CD4-positive, alpha-beta T cell treated with Interleukin-1 beta for 1 hour (primary cell): ENCODE results near the gene SMR3B.

Experiments
- DNase-seq, 2 donors: peaks; one replicate each; pipeline ENCODE4 v3.0.0-alpha.2; 2020 to 2022

The SMR3B gene

DNA sequence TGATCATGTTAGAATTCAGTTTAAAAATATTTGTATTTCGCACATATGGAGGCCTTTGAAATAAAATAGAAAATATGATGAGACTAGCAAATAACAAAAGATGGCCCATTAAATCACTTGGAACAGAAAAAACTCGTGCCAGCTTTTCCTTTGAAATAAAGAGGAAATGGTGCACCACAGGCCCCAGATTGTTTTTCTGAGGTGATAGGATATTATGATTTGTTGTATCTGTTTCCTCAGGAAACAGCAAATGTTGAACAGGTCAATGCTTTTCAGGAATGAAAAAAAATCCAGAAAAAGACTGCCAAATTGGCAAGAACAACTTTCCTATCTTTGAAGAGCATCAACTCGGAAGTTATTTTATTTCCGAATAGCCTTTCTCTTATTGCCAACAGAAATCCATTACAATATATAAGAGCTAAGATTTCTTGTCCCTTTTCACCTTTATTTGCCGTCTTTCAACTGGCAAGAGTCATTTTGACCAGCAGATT is at the start of gene SMR3B:
SMR3B (plus strand) TSS at position 441 of the 491 bp plus-strand sequence. CDS start 1,380 bp downstream, outside the sequence.
- no peak for DNase-seq

DNA sequence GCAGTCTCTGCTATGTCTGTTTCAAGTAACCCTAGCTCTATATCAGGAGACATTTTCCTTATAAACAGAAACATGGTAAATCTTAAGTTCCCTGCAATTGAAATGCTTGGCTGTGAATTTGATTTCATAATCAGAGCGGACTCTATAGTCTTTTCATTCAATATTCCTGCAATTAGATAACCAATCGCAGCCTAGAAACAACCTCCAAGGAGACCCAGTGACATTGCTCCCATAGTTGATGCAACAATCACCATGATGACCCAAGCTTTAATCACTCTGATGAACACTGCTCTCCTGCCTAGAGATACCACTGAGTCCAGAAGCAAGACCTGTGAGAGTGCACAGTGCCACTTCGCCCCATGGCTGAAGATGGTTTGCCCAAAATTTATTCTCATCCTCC is 48.2 kb upstream of the SMR3B start, which contains the start of gene CABS1:
CABS1 (plus strand) TSS at position 301 of the 400 bp plus-strand sequence; CDS start at position 360, 59 bp downstream.
- DNase-seq, result no peak

DNA sequence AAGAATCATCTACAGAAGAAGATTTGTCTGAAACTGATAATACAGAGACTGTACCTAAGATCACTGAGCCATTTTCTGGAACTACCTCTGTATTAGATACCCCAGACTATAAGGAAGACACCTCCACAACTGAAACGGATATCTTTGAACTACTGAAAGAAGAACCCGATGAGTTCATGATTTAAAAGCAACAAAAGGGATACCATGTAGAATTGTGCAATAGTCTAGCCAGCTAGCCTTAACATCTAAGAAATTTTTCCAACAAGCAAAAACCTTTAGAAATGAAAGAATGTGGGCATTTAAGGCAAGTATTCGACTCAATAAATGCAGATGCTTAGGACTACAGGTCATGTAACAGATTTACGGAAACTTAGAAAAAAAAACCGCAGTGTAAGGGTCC is 46.9 kb upstream of the SMR3B start:
- no peak for DNase-seq

DNA sequence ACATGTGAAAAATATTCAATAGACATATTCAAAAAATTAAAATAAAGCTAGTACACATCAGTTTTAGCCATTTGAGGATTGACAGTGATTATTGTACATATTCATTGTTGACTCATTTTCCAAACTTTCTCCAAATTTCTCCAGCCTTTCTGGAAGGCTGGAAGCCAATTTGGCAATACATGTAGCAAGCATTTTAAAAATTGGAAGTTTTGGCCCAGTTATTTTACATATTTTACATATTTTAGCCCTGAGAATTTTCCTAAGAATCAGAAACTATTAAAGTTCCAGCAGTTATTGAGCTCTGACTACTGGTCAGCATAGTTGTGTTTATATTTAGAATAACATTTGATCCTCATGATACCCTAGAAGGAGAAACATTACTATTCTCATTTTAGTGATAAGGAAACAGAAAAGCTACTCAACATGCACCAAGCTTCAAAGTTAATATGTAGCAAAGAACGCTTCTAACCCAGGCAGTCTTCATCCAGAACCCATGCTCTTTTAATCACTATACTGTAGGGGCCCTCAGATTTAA is 45.0 kb upstream of the SMR3B start:
- no peak for DNase-seq

DNA sequence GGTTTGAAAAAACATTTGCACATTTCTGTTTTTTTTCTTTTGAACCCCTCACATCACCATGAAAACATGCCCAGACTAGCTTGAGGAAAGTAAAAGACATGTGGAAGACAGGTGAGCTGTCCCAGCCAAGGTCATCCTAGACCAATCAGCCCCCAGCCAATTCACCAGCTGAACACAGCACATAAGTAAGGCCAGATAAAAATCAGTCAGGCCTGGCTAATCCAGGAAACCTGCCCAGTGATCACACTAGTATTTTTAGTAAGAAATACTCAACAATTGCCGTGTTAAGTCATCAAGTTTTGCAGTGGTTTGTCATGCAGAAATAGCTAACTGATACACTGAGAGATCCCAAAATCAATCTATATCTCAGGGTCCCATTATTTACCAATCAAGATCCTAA is 26.7 kb upstream of the SMR3B start:
- DNase-seq, result no peak

DNA sequence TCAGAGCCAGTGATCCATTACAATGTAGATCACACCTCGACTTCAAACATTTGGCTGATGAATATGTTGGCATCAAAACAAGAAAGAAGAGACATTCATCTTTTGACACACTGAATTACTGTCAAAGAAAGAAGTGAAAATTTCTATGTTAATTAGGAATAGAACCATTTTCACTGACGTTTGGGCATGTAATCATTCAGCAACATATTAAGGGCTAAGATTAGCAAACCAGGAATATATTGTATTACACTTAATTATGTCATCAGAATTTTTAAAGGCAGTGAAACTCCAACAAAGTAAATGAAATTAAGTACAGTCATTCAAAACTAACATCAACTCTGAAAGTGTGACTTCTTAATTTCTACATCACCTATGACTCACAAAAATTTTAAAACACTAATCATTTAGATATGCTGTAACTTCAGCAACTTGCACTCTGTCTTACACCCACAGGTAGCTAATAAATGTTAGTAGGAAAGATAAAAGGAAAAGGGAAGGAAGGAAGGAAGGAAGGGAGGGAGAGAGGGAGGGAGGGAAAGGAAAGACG is 23.7 kb upstream of the SMR3B start:
- DNase-seq, result no peak

DNA sequence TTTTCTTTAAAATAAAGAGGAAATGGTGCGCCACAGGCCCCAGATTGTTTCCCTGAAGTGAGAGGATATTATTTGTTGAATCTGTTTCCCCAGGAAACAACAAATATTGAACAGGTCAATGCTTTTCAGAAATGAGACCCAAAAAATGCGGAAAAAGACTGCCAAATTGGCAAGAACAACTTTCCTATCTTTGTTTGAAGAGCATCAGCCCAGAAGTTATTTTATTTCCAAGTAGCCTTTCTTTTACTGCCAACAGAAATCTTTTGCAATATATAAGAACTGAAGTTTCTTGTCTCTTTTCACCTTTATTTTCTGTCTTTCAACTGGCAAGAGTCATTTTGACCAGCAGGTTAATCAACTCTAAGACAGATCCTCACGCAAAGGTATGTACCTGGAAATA is 22.5 kb upstream of the SMR3B start, which contains the start of gene SMR3A:
SMR3A (plus strand) TSS at position 301 of the 400 bp plus-strand sequence. CDS start 1,356 bp downstream, outside the sequence.
- no peak for DNase-seq

DNA sequence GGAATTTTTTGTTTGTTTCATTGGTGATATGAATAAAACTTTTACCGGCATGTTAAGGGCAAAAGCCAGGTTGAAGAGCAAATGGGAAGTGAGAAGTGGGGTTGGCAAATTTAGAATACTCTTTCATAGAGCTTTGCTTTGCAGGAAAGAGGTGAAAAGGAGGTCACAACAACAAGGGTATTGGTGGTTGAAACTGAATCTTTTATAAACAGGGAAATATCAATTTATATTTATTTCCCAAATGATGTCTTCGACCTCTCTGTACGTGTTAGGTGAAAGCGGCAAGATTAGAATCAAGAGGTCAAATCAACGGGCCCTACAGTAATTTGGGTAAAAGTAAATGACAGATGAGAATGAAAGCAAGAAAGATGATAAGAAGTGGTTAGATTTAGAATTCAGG is 18.9 kb upstream of the SMR3B start:
- no peak for DNase-seq

DNA sequence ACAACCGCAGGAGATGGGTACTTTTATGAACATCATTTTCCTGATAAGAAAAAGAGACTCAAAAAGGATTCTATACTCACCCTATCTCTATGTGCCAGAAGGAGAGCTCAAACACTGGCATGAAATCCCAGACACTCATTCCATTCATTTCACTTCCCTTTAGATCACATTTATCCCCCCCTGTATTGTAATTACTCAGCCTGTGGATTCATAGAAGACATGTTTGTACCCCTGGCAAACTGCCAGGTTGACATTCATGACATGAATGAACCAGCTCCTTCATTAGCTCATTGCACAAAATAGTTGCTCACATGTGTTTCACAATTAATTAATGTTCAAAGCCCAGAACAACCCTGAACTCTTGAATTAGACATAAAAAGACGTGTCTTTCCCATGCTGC is 17.5 kb upstream of the SMR3B start:
- no peak for DNase-seq

DNA sequence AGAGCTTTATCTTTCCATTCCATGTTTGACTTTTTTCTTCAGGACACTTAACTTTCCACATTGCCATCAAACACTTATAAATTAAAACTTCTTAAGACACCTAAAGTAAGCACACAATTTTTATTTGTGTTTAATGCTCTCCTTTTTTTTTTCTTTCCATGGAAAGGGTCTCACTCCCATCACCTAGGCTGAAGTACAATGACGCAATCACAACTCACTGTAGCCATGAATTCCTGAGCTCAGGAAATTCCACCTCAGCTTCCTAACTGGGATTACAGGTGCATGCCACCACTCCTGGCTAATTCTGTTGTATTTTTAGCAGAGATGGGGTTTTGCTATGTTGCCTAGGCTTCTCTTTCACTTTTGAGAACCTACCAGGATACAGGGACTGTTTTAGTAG is 15.1 kb upstream of the SMR3B start:
- DNase-seq, result no peak

DNA sequence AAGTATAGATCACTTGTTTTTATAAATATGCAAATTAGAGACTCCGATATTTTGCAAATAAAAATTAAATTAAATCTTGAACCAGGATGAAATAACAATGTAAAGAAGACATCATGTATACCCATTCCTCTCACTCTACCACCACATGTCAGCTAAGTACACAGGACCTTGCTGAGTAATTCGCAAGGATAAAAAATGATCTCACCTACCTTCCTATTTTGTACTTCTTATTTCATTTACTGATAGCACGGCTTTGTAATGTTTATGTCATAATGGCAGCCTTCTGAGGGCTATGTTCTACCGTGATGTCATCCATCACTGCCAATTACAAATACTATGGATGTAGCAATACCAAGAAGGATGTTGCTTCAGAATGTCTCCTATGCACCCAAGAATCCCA is 10.9 kb upstream of the SMR3B start:
- DNase-seq, result no peak

DNA sequence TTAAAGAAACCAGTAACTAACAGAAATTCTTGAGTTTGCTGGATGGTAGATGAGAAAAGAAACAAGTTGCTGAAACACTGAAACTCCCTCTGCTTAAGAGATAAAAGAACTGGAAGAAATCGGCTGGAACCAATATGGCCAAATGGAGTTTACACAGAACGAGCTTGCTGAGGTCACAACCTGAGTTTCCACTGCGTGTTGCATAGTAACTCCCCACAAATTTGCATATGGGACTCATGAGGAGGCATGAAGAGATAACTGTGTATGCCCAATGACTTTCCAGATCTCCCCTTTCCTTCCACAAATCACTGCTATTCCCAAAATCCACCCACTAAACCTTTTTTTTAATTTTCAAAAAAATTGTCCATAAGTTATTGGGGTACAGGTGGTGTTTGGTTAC is 10.2 kb upstream of the SMR3B start:
- no peak for DNase-seq

DNA sequence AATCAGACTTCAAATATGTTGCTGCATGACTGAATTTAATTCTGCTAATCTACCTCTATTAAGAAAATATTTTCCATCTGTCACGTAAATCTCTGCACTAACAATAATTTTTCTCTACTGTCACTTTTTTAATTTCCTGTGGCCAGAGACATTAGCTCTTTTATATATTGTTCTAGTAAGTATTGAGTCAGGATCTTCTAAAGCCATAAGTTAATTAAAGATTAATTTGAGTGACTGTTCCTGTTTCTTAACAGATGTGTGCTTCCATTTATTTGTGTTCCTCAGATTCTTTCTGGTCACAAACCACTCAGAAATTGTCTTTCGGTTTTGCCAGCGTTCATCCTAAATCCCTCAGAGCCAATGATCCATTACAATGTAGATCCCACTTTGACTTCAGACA is 2.4 kb upstream of the SMR3B start:
- no peak for DNase-seq

DNA sequence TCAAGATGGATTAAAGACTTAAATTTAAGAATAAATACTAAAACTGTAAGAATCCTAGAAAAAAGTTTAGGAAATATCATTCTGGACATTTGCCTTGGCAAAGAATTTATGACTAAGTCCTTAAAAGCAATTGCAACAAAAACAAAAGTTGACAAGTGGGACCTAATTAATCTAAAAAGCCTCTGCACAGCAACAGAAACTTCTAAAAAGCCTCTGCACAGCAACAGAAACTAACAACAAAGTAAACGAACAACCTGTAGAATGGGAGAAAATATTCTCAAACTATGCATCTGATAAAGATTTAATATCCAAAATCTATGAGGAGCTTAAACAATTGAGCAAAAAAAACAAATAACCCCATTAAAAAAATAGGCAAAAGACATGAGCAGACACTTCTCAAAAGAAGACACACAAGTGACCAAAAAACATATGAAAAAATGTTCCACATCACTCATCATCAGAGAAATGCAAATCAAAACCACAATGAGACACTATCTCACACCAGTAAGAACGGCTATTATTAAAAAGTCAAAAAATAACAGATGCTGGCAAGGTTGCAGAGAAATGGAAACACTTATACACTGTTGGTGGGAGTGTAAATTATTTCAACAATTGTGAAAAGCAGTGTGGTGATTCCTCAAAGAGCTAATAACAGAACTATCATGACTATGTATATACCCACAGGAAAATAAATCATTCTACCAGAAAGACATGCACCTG is 9.3 kb downstream of the SMR3B start:
- no peak for DNase-seq

DNA sequence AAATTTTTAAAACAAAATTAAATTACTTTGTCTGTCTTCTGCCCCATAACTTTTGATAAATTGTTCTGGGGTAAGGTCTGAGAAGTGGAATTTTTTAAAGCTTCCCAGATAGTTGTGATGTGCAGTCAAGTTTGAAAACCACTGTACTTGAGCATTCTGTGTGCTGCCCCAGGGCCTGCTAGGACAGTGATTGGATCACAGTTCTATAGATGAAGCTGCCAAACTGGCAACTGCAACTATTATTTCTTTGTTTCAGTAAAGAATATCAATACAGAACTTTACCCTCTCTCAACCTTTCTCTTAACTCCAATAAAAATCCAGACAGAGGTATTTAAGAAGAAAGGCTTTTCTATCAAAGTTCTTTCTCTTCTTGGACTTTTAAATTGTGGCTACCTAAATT is 14.6 kb downstream of the SMR3B start, which contains the start of gene OPRPN:
OPRPN (plus strand) TSS at position 361 of the 400 bp plus-strand sequence. CDS start 1,346 bp downstream, outside the sequence.
- no peak for DNase-seq

DNA sequence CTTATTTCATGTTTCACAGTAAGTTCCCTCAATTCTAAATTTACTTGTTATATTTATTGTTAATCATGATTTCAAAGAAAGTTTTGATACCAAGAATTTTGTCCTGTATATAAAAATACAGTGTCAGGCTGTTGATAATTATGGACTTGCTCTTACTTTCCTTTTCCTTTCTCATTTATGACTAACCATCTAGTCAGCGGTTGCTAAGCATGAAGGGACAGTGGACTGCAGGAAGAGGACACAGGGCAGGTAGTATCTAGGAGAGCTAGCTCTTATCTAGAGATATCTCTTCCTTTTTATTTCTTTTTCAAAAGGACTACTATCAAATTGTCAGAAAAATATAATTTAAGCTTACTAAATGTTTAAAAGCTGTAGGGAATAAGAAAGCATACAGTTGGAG is 16.4 kb downstream of the SMR3B start:
- no peak for DNase-seq

DNA sequence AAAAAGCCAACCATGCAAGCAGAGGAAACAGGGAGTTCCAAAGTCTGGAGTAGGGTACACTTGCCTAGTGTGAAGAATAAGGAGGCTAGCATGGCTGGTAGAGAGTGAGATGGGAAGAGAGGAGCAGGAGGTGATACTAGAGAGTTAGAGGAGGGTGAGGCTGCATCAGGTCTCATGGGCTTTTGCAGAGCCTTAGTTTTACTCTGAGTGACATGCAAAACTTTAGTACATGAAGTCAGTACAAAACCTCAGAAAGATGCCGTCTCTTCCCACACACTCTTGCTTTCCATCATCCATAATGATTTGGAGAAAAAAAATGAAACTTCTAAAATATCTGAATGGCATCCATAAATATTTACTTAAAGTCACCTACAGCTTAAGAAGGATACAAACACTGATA is 19.8 kb downstream of the SMR3B start:
- DNase-seq, result no peak

DNA sequence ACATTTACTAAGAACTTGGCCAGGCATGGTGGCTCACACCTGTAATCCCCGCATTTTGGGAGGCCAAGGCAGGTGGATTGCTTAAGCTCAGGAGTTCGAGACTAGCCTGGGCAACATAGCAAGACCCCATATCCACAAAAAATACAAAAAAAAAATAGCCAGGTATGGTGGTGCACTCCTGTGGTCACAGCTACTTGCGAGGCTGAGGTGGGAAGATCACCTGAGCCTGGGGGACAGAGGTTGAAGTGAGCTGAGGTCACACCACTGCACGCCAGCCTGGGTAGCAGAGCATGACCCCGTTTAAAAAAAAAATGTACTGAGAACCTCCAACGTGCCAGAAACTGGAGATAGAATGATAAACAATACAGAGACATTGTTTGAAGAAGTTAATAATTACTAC is 22.8 kb downstream of the SMR3B start:
- DNase-seq, result no peak

DNA sequence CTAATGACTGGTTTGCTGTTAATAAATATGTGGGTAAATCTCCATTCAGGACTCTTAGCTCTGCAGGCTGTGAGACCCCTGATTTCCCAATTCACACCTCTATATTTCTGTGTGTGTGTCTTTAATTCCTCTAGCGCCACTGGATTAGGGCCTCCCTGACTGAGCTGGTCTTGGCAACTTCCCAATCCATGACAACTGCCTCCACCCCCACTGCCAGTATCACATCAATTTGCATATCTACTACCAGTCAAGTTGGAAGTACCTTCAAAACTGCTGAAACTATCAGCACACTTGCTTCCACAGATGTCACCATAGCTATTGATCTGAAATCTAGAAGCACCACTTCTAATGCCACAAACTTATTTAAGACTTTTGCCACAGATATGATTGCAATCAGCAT is 42.4 kb downstream of the SMR3B start:
- no peak for DNase-seq

DNA sequence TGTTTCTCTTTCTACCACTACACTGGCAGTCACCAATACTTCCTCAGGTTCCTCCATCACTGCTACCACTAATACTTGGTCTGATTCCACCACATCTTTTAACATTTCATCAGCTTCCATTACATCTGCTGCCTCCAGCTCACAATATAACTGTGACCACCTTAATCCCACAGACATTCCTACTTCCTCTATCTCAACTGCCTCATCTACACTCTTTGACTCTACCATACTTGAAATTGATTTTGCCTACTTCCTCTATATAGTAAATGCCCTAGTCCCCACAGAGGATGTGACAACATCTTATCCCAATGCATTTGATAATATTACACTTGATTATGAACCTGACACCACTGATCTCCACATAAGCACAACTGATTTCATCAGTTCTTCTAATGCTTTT is 43.9 kb downstream of the SMR3B start:
- no peak for DNase-seq

DNA sequence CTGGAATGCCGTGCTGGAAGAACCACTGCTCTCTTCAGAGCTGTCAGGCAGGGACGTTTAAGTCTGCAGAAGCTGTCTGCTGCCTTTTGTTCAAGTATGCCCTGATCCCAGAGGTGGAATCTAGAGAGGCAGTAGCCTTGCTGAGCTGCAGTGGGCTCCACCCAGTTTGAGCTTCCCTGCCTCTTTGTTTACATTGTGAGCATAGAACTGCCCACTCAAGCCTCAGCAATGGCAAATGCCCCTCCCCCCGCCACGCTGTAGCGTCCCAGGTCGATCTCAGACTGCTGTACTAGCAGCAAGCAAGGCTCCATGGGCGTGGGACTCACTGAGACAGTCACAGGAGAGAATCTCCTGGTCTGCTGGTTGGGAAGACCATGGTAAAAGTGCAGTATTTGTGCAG is 54.3 kb downstream of the SMR3B start:
- DNase-seq, result no peak
